ENCODE results near the gene HAS3.

DNA sequence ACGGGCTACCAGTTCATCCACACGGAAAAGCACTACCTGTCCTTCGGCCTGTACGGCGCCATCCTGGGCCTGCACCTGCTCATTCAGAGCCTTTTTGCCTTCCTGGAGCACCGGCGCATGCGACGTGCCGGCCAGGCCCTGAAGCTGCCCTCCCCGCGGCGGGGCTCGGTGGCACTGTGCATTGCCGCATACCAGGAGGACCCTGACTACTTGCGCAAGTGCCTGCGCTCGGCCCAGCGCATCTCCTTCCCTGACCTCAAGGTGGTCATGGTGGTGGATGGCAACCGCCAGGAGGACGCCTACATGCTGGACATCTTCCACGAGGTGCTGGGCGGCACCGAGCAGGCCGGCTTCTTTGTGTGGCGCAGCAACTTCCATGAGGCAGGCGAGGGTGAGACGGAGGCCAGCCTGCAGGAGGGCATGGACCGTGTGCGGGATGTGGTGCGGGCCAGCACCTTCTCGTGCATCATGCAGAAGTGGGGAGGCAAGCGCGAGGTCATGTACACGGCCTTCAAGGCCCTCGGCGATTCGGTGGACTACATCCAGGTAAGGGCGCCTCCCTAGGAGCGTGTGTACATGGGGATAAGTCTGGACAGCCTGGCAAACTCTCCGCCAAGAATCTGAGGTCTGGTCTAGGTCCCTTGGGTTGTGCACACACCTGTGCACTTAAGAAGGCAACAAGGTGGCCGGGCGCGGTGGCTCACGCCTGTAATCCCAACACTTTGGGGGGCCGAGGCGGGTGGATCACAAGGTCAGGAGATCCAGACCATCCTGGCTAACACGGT is 4.2 kb downstream of the HAS3 start:
- TF ChIP-seq CTCF (IDR thresholded peaks at IDR 0.05; ENCODE audit: low read depth, low read length) = no peak
- TF ChIP-seq MYC (IDR thresholded peaks at IDR 0.05; ENCODE audit: low read depth, low read length) = no peak
- TF ChIP-seq POLR2A (IDR thresholded peaks at IDR 0.05; ENCODE audit: extremely low read depth, insufficient read length) = no peak
